D721Med (cell line): ENCODE results near the gene TTC17.

ENCODE experiments used
- DNase-seq: peaks from one replicate; pipeline ENCODE4 v3.0.0; 2011; ENCODE audit warnings: low spot score; ENCODE audit not compliant: insufficient read length
- FAIRE-seq: peaks from 2 replicates; lab custom pipeline; 2011; peaks lifted over from hg19 to GRCh38; lab: Jason Lieb, UNC
- TF ChIP-seq, protein P1 (sequence below): IDR thresholded peaks from 2 replicates; pipeline ENCODE4 v1.5.1; 2012; ENCODE audit warnings: mild to moderate bottlenecking, control low read depth; ENCODE audit not compliant: insufficient read depth; ENCODE audit errors: missing control alignments

Gene TTC17

DNA sequence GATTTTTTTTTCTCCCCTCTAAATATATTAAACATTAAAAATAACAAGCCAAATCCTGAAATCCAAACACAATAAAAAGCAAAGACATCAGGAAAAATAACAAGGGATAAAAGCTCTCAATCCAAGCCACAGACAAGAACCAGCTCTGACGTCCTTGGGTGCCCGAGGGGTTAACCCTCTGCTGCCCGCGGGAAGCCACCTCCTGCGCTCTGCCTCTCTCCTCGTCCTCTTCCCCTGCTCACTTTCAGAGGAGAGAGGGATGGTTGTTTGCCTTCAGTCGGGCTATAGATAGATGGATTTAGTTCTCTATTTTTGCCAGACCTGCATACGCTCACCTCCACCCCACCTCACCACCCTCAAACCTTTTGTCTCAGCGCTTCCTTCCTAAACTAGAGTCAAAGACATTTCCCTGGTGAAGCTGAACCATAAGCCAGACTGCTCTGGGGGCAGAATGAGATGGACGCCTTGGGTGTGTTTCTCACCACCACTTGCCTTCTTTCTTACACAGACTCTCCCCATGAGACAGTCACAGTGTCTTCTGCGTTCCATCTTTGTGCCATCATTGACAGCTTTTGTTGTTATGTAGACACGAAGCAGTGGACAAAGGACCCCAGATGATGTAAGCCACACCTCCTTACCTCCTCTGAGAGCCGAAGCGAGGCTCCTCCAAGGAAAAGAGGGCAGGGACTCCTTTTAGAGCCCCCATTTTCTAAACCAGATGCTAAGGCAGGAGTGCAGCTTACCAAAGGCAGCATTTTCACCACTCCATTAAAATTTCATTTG, 179.3 kb downstream of the TTC17 start:
- DNase-seq (no peak), FAIRE-seq (no peak)
- TF ChIP-seq, protein P1, sequence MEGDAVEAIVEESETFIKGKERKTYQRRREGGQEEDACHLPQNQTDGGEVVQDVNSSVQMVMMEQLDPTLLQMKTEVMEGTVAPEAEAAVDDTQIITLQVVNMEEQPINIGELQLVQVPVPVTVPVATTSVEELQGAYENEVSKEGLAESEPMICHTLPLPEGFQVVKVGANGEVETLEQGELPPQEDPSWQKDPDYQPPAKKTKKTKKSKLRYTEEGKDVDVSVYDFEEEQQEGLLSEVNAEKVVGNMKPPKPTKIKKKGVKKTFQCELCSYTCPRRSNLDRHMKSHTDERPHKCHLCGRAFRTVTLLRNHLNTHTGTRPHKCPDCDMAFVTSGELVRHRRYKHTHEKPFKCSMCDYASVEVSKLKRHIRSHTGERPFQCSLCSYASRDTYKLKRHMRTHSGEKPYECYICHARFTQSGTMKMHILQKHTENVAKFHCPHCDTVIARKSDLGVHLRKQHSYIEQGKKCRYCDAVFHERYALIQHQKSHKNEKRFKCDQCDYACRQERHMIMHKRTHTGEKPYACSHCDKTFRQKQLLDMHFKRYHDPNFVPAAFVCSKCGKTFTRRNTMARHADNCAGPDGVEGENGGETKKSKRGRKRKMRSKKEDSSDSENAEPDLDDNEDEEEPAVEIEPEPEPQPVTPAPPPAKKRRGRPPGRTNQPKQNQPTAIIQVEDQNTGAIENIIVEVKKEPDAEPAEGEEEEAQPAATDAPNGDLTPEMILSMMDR = no peak

DNA sequence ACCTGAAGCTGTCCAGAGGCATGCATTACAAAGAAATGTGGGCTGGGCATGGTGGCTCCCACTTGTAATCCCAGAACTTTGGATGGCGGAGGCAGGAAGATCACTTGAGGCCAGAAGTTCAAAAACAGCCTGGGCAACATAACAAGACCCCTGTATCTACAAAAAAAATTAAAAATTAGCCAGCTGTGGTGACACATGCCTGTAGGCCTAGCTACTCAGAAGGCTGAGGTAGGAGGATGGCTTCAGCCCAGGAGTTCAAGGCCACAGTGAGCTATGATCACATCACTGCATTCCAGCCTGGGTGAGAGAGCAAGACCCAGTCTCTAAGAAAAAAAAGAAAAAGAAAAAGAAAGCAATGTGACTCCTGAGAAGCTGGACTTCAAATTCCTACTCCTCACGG, 183.3 kb downstream of the TTC17 start:
- no peak for DNase-seq
- TF ChIP-seq, protein P1 = no peak
- FAIRE-seq = no peak

DNA sequence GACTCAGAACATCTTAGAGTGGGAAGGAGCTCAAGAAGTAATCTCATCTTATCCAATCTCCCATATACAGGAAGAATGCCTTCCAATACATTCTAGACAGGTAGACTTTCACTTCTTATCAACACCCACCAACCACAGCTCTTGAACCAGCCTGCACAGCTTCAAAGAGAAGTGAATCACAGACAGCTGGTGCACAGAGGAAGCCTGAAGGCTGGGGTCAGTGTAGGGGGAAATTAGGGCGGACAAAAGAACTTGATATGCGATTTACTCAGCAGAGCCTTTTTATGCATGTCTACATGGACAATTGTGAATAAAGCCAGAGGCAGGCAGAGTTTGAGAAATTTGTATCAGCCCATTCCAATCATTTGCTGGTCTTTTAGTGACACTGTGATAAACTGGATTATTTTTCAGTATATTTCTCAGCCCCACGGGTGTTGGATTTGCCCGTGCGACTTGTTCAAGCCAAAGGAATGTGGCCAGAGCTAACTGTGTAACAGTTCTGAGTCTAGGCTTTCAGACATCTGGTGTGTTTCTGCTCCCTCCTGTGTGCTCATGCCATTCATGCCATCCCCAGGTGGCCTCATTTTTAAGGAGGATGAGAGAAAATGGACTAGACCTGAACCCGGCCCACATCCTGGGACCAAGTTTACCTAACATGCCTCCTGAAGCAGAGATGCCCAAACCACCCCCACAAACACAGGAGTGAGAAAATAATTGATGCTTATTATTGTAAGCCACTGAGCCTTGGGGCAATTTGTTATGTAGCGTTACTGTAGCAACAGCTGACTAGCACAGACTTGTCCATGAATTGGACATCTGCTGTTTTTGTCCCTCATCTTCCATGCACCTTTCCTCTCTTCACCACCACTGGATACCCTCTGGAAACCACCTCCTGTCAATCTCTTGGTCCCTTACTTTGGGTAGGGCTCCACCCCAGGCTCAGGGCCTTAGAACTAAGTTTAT, 184.3 kb downstream of the TTC17 start:
- no peak for DNase-seq
- no peak for FAIRE-seq
- TF ChIP-seq, protein P1 = no peak
